DMS53 treated with DMSO at 0.1 percent for 48 hours (cell line): ENCODE results near the gene FOXP1.

Experiments used
- DNase-seq: peaks from one replicate; lab custom pipeline; 2025; ENCODE audit not compliant: unreplicated experiment; lab: John Stamatoyannopoulos, UW

FOXP1 gene

GRCh38 chr3:71162221-71162620 is 421.3 kb downstream of the FOXP1 start:
- no peak for DNase-seq

GRCh38 chr3:71160785-71161546 is 422.6 kb downstream of the FOXP1 start:
- DNase-seq: no peak

- DNase-seq: no peak
These were observed 427.4 kb downstream of the FOXP1 start for GRCh38 chr3:71156062-71156665.

GRCh38 chr3:71154846-71155245 is 428.7 kb downstream of the FOXP1 start:
- no peak for DNase-seq

GRCh38 chr3:71153713-71154112 is 429.8 kb downstream of the FOXP1 start:
- no peak for DNase-seq

- no peak for DNase-seq
These were observed 430.6 kb downstream of the FOXP1 start for GRCh38 chr3:71152892-71153265.

- no peak for DNase-seq
These were observed 431.3 kb downstream of the FOXP1 start for GRCh38 chr3:71152039-71152891.

- peak; percentile 21 for DNase-seq
These were observed 433.3 kb downstream of the FOXP1 start for GRCh38 chr3:71149959-71150954.

- DNase-seq: no peak
These were observed 435.0 kb downstream of the FOXP1 start for GRCh38 chr3:71148455-71149060.

- DNase-seq: no peak
These were observed 436.9 kb downstream of the FOXP1 start for GRCh38 chr3:71146673-71147072.

- DNase-seq: no peak
These were observed 437.6 kb downstream of the FOXP1 start for GRCh38 chr3:71145954-71146353.

GRCh38 chr3:71144525-71145253 is 438.8 kb downstream of the FOXP1 start:
- DNase-seq: no peak

GRCh38 chr3:71143493-71143892 is 440.0 kb downstream of the FOXP1 start:
- DNase-seq: no peak

- DNase-seq: peak; percentile 34
These were observed 440.9 kb downstream of the FOXP1 start for GRCh38 chr3:71142441-71143161.

GRCh38 chr3:71140477-71140876 is 443.1 kb downstream of the FOXP1 start:
- no peak for DNase-seq

- no peak for DNase-seq
These were observed 444.0 kb downstream of the FOXP1 start for GRCh38 chr3:71139496-71139895.

GRCh38 chr3:71138410-71138809 is 445.1 kb downstream of the FOXP1 start:
- DNase-seq: no peak

- DNase-seq: no peak
These were observed 447.3 kb downstream of the FOXP1 start for GRCh38 chr3:71136276-71136675.
